Keratinocyte (primary cell): ENCODE results near the gene PCNT.

Source experiments
- EZH2 ChIP-seq: IDR thresholded peaks from one replicate; pipeline ENCODE4 v1.6.1; 2012; ENCODE audit warnings: inconsistent platforms, mild to moderate bottlenecking, low read length, moderate library complexity
- TF ChIP-seq, protein P1 (sequence below), 3 experiments: IDR thresholded peaks in 1 of 3; conservative IDR thresholded peaks in 1 of 3; optimal IDR thresholded peaks in 1 of 3; 2 replicates in 2 of 3; 3 replicates in 1 of 3; pipeline versions ENCODE3 to v1.5.1; 2011; ENCODE audit warnings: low read length in 3 of 3, mild to moderate bottlenecking in 3 of 3, moderate library complexity in 2 of 3, control low read depth in 1 of 3, inconsistent platforms in 1 of 3; ENCODE audit not compliant: insufficient read depth in 2 of 3; ENCODE audit errors: extremely low read depth in 1 of 3

DNA sequence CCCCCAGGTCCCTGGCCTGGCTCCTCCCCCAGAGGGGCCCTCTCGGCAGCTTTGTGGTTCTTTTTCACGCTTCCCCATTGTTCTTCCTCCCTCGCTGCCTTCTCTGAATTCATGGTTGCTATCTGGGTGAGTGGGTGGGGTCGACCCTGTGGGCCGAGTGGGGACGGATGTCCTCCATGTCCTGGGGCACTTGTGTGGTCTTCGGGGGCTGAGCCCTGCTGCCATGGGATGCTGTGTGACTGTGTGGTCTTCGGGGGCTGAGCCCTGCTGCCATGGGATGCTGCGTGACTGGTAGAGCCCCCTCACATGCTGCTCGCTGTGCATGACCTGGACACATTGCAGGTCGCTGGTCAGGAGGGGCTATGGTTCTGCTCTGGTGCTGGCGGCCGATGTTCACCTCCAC, 113.1 kb downstream of the PCNT start:
- no peak for TF ChIP-seq EZH2
- TF ChIP-seq, protein P1, sequence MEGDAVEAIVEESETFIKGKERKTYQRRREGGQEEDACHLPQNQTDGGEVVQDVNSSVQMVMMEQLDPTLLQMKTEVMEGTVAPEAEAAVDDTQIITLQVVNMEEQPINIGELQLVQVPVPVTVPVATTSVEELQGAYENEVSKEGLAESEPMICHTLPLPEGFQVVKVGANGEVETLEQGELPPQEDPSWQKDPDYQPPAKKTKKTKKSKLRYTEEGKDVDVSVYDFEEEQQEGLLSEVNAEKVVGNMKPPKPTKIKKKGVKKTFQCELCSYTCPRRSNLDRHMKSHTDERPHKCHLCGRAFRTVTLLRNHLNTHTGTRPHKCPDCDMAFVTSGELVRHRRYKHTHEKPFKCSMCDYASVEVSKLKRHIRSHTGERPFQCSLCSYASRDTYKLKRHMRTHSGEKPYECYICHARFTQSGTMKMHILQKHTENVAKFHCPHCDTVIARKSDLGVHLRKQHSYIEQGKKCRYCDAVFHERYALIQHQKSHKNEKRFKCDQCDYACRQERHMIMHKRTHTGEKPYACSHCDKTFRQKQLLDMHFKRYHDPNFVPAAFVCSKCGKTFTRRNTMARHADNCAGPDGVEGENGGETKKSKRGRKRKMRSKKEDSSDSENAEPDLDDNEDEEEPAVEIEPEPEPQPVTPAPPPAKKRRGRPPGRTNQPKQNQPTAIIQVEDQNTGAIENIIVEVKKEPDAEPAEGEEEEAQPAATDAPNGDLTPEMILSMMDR (optimal IDR thresholded peaks at IDR 0.05 in 1 of 3, IDR thresholded peaks at IDR 0.05 in 1 of 3, conservative IDR thresholded peaks at IDR 0.05 in 1 of 3; ENCODE audit: extremely low read depth in 1 of 3, insufficient read depth in 2 of 3, low read length in 3 of 3) = no peak
